DMS153 (cell line): ENCODE results near the gene UTS2.
A peak's percentile ranks its signal among the peaks of the same experiment; 100 is the strongest.

ENCODE experiments used
- DNase-seq: peaks from one replicate; lab custom pipeline; 2025; lab: John Stamatoyannopoulos, UW

The UTS2 gene

DNA sequence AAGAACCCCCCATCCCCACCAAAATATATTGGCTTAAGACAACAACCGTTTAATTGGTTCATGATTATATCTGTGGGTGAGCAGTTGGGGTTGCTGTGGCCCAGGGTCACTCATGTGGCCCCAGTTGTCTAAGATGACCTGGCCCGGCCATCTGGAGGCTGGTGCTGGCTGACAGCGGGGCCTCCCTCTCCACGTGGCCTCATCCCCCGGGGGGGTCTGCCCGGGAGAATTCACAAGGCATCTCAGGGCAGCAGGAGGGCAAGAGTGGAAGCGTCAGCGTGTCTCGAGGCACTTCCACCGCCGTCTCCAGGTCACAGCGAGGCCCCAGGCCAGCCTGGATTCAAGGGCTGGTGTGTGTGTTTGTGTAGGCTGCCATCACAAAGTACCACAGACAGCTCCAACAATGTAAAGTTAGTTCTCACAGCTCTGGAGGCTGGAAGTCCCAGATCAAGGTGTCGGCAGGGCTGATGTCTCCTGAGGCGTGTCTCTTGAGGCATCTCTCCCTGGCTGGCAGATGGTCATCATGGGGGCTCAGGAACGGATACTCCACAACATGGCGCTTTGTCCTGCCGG lies 11.0 kb upstream of the UTS2 start:
- no peak for DNase-seq

DNA sequence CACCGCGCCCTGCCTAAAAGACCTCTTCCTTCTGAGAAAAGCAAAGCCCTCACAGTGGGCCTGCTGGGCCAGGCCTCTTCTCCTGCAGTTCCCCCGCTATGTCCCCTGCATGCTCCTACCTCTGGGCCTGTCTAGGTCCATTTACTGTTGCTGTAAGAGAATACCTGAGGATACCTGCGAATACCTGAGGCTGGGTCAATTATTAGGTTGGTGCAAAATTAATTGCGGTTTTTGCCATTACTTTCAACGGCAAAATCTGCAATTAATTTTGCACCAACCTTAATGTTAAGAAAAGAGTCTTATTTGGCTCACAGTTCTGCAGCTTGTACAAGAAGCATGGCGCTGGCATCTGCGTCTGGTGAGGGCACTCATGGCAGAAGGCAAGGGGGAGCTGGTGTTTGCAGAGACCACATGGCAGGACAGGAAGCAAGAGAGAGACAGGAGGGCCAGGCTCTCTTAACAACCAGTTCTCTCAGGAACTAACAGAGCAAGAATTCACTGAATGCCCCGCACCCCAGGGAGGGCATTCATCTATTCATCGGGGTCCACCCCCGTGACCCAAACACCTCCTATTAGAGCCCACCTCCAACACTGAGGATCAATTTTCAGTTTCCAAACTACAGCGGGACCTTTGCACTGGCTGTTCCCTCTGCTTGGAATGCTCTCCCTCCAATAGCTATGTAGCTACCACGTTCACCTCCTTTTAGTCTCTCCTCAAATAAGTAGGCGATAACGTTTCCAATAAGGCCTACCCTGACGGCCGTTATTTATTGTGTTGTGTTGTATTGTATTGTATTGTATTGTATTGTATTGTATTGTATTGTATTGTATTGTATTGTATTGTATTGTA lies 9.6 kb upstream of the UTS2 start:
- no peak for DNase-seq

DNA sequence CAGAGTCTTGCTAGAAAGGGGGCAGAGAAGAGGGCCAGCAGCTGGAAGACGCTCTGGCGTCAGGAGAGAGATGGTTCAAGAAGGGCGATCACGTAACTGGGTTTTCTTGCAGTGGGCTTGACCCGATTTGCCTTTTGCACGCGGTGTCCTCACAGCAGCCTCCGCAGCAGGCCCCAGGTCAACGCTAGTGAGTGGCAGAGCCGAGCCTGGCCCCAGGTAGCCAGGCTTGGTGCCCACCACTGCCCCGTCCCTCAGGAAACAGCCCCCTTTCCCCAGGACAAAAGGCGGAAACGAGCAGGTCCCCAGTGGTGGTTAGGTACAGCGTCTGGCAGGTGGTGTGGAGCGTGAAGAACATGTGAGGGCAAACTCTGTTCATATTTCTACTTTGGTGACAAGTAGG lies 8.6 kb upstream of the UTS2 start:
- DNase-seq: no peak

GRCh38 chr1:7860130-7860529 lies 7.3 kb upstream of the UTS2 start:
- no peak for DNase-seq

DNA sequence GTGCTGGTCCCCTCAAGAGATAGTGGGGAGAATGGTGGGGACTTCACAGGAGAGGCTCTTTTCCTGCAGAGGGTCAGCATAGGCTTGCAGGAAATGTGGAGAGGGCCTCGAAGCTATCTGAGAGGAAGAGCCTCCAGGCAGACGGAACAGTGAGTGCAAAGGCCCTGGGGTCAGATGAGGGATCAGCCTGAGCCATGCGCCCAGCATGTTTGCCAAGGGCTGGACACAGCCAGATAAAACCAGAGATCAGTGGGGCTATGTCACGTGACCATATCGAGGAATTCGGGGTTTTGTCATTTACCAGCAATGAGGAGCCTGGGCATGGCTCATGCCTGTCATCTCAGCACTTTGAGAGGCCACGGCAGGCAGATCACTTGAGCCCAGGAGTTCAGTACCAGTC lies 6.5 kb upstream of the UTS2 start:
- no peak for DNase-seq

DNA sequence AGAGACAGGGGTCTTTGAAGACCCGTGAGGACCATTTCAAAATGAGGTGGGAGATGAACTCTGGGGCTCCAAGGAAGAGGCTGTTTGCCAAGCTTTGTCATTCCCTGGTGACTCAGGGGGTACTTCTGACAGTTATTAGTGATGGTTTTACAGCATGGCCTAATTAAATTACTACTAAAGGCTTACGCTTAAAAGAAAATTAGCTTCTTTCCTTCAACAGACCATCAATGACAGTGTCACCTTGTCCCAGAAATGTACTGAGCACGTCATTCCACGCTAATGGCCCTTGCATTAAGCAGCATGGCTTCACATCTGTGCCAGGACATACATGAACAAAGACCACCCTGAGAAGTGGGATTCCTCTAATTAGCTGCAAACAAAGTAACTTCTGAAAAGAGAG lies 5.1 kb upstream of the UTS2 start:
- no peak for DNase-seq

GRCh38 chr1:7857000-7857399 lies 4.1 kb upstream of the UTS2 start:
- no peak for DNase-seq

GRCh38 chr1:7856345-7856744 lies 3.5 kb upstream of the UTS2 start:
- peak; percentile 12 for DNase-seq

GRCh38 chr1:7853684-7854026 lies 790 bp upstream of the UTS2 start:
- no peak for DNase-seq

- no peak for DNase-seq
Observed at GRCh38 chr1:7850786-7851185, 2.1 kb downstream of the UTS2 start.

DNA sequence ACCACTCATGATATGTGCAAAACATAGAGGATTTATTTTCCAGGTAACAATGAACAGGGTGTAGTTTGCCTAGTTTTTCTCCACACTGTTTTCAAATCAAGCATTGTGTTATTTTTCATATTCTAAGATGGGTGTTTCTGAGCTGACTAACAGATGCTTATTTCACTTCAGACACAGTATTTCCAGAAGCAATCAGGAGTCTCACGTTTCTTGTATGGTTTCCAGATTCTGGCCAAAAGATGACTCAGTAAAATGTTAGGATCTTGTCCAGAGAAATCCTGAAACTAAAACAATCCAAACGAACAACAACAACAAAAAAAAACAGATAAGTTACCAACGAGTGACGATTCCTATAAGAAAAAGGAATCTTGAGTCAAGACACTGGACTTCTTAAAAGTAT lies 5.3 kb downstream of the UTS2 start:
- no peak for DNase-seq

DNA sequence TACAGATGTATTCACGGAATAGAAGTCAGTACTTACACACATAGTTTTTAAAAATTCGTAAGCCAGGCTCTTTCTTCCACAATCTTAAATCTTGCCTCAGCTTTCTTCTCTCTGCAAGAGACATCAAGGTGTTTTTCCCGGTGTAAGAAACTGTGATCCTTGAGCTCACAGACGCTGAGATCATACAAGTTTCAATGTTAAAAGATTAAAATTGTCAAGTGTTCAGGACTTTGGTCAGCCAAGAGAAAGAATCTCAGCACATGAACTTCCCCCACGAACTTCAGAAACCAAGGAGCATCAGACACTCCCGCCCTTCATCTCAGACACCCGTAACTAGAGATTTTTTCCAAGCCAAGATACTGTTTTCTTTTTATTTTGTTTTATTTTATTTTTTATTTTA lies 6.2 kb downstream of the UTS2 start:
- no peak for DNase-seq

- DNase-seq: no peak
Observed at GRCh38 chr1:7845761-7846160, 7.1 kb downstream of the UTS2 start.

GRCh38 chr1:7842517-7842916 lies 10.3 kb downstream of the UTS2 start:
- no peak for DNase-seq

DNA sequence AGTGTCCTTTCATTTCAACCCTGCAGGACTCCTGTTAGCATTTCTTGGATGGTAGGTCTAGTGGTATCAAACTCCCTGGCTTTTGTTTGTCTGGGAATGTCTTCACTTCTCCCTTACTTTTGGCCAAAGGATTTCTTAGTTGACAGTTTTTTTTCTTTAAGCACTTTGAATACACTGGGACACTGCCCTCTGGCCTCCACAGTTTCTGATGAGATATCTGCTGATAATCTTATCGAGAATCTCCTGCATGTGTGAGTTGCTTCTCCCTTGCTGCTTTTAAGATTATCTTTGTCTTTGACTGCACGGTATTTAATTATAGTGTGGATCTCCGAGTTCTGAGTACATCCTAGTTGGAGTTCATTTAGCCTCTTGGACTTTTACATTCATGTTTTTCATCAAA lies 13.3 kb downstream of the UTS2 start:
- no peak for DNase-seq

DNA sequence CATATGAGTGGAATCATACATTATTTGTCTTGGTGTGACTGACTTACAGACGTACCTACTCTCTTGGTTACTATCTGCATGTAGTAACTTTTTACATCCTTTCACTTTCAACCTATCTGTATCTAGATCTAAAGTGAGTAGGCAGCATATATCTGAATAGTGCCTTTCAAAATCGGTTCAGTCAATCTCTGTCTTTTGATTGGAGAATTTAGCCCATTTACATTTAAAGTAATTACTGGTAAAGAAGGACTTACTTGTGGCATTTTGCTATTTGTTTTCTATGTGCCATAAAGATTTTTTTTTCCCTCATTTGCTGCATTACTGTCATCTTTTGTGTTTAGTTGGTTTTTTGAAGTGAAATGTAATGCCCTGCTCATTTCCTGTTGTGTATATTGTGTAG lies 14.2 kb downstream of the UTS2 start:
- no peak for DNase-seq

- no peak for DNase-seq
Observed at GRCh38 chr1:7833035-7833434, 19.8 kb downstream of the UTS2 start.

GRCh38 chr1:7831458-7831857 lies 21.4 kb downstream of the UTS2 start:
- DNase-seq: no peak

GRCh38 chr1:7827126-7827955 lies 25.5 kb downstream of the UTS2 start:
- no peak for DNase-seq

GRCh38 chr1:7826363-7826762 lies 26.5 kb downstream of the UTS2 start:
- DNase-seq: no peak

DNA sequence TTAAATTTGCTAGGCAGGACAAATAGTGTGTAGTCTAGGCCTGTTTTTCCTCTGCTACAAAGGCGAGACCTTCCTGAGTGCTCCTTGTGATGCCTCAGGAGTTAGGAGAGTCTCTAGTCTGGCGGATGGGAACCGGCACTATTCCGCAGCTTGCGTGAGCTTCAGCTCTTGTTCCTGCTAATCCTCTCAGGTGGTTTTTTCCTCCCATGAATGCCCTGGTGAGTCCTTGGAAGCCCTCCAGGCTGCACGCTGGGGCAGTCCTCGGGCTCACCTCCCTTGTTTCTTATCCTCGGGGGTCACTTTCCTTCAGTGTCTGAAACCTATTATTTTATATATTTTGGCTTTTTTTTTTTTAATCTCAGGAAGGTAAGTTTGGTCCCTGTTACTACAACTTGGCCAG lies 28.2 kb downstream of the UTS2 start:
- DNase-seq: no peak

- no peak for DNase-seq
Observed at GRCh38 chr1:7821282-7821681, 31.6 kb downstream of the UTS2 start.

- DNase-seq: no peak
Observed at GRCh38 chr1:7813677-7814373, 39.0 kb downstream of the UTS2 start.
